Activated CD4-positive, alpha-beta T cell treated with anti-CD3 and anti-CD28 coated beads, Interleukin-2, amount 50 U/mL, for 48 hours (primary cell): ENCODE results near the gene SLC6A17.

Experiments used
- DNase-seq, 2 experiments: peaks; one replicate each; pipeline ENCODE4 v3.0.0-alpha.2; 2020

The SLC6A17 gene

GRCh38 chr1:110243146-110243545 lies 92.9 kb downstream of the SLC6A17 start:
- DNase-seq = no peak

- DNase-seq = peak in 1 of 2 experiments; percentile 25
Measured at GRCh38 chr1:110243574-110243973, 93.3 kb downstream of the SLC6A17 start.

- no peak for DNase-seq
Measured at GRCh38 chr1:110245876-110246620, 95.8 kb downstream of the SLC6A17 start.

- no peak for DNase-seq
Measured at GRCh38 chr1:110248746-110249145, 98.5 kb downstream of the SLC6A17 start.

GRCh38 chr1:110249256-110249655 lies 99.0 kb downstream of the SLC6A17 start:
- no peak for DNase-seq

- no peak for DNase-seq
Measured at GRCh38 chr1:110250008-110250407, 99.7 kb downstream of the SLC6A17 start.

- no peak for DNase-seq
Measured at GRCh38 chr1:110250749-110251148, 100.5 kb downstream of the SLC6A17 start.
